SH-SY5Y (cell line): ENCODE results near the gene SOCS6.

Source experiments
- GATA2 ChIP-seq: IDR thresholded peaks from 2 replicates; pipeline ENCODE4 v1.6.1; 2011; ENCODE audit warnings: mild to moderate bottlenecking, low read depth, low read length
- GATA3 ChIP-seq: IDR thresholded peaks from 2 replicates; pipeline ENCODE4 v1.6.1; 2011; ENCODE audit warnings: low read depth, mild to moderate bottlenecking, low read length, moderate library complexity

DNA sequence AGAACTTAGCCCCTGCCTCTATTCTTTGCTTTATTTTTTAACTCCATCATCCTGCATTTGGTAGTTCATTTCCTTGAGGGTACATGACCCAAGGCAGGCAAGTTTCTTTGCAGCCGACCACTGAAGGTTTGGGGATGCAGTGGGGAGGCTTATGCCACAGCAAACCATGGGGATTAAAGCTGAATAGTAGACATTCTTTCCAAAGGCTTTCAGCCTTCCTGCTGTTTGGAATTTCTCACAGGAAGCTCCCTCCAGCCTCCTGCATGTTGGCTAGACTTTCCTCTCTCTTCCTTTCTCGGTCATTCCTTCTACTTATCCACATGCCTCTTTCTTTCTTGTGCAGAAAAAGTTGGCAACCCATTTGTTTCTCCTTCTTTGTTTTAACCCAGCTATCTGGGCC lies 77.3 kb downstream of the SOCS6 start:
- TF ChIP-seq GATA2 (no peak), GATA3 (no peak)
